ENCODE results near the gene NDOR1.

NDOR1 gene

GRCh38 chr9:137188490-137189296 is 16.8 kb upstream of the NDOR1 start, which contains the start of the genes ANAPC2 and SSNA1:
ANAPC2 (minus strand) TSS chr9:137188560; CDS start chr9:137188532, 28 bp downstream.
SSNA1 (plus strand) TSS chr9:137188676; CDS start chr9:137188727, 51 bp downstream.
- TF ChIP-seq, protein P1, sequence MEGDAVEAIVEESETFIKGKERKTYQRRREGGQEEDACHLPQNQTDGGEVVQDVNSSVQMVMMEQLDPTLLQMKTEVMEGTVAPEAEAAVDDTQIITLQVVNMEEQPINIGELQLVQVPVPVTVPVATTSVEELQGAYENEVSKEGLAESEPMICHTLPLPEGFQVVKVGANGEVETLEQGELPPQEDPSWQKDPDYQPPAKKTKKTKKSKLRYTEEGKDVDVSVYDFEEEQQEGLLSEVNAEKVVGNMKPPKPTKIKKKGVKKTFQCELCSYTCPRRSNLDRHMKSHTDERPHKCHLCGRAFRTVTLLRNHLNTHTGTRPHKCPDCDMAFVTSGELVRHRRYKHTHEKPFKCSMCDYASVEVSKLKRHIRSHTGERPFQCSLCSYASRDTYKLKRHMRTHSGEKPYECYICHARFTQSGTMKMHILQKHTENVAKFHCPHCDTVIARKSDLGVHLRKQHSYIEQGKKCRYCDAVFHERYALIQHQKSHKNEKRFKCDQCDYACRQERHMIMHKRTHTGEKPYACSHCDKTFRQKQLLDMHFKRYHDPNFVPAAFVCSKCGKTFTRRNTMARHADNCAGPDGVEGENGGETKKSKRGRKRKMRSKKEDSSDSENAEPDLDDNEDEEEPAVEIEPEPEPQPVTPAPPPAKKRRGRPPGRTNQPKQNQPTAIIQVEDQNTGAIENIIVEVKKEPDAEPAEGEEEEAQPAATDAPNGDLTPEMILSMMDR (IDR thresholded peaks at IDR 0.05; ENCODE audit: low read depth, low read length): peak; percentile 33
- peak; percentile 84 for DNase-seq
- Histone ChIP-seq H3K4me3 (ENCODE audit: low read depth, low read length) (peak within 1 kb of the TSS; percentile 60), H3K27ac (peak within 1 kb of the TSS; percentile 87), H3K36me3 (peaks cover 4% of the 10 kb centered on the region; the same call in 1 of the 2 replicates), H3K9me3 (ENCODE audit: severe bottlenecking) (no peaks in the 10 kb centered on the region), H3K27me3 (ENCODE audit: insufficient read depth, low read depth, severe bottlenecking) (no peaks in the 10 kb centered on the region)

DNA sequence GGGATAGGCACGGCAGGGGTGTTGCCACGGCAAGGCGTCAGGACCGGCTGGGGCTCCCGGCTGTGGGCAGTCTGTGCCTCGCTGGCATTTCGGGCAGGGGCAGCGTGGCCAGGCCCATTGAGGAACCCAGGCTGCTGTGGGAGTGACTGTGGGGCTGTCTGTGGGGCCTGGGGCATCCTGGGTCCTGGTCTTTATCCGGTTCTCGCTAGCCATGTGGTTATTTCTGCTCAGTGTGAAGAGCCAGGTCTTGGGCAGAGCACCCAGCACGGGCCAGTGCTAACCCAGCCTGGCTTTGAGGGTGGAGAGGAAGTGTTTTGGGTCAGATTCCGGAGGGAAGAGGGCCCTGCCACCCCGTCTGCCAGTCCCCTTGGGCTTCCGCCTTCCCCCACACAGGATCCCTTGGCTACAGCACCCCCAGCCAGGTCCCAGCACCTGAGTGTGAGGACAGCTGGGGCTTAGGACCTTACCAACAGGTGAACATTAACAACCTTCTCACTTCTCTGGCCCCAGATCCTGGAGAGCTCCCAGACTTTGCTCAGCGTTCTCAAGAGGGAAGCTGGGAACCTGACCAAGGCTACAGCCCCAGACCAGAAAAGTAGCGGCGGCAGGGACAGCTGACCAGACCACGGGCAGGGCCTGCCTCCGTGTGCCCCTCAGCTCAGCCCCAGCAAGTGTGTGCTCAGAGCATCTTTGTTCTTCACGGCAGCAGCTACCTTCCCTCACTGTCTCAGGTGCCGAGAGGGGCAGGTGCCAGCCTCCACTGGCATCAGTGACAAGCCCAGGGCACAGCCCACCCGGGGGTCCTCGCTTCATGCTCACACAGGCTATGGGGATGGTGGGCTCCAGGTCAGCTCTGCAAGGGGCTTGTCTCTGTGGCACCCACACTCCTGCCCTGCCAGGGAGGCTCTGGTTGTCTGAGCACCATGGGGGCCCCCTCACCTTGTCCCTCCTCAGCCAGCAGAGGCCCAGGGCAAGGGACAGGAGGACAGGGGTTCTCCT is 15.9 kb upstream of the NDOR1 start:
- Histone ChIP-seq H3K27me3 (ENCODE audit: insufficient read depth, low read depth, severe bottlenecking) (no peaks in the 10 kb centered on the region), H3K4me3 (ENCODE audit: low read depth, low read length) (peak overlapping the region; percentile 60), H3K36me3 (peaks cover 4% of the 10 kb centered on the region; the same call in 1 of the 2 replicates), H3K9me3 (ENCODE audit: severe bottlenecking) (no peaks in the 10 kb centered on the region), H3K27ac (peak overlapping the region; percentile 87)
- TF ChIP-seq, protein P1 (IDR thresholded peaks at IDR 0.05; ENCODE audit: low read depth, low read length): no peak
- DNase-seq: no peak

- no peak for DNase-seq
- Histone ChIP-seq H3K9me3 (ENCODE audit: severe bottlenecking) (no peaks in the 10 kb centered on the region), H3K36me3 (peaks cover 4% of the 10 kb centered on the region; the same call in 1 of the 2 replicates), H3K4me3 (ENCODE audit: low read depth, low read length) (no peak overlapping the region), H3K27me3 (ENCODE audit: insufficient read depth, low read depth, severe bottlenecking) (no peaks in the 10 kb centered on the region), H3K27ac (no peak overlapping the region)
- TF ChIP-seq, protein P1 (IDR thresholded peaks at IDR 0.05; ENCODE audit: low read depth, low read length): no peak
These were observed 15.1 kb upstream of the NDOR1 start for GRCh38 chr9:137190315-137190856.

DNA sequence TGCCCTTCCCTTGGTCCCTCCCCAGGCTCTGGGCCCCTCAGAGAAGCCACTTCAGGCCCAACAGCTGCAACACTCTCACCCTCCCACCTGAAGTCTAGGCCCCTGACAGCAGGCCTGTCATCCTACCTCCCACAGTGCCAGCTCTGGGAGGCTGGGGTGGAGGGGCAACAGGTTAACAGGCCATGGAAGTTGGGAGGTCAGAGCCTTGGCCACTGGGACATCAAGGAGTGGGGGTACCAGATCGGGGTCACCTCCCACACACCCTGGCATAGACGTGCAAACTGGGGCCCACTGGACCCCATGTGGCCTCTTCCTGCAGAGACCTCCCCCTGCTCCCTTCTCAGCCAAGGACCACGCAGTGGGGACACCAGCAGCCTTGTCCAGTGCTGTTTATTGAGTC is 14.3 kb upstream of the NDOR1 start:
- H3K27ac ChIP-seq: no peak overlapping the region
- no peaks in the 10 kb centered on the region for H3K9me3 ChIP-seq (ENCODE audit: severe bottlenecking)
- H3K27me3 ChIP-seq (ENCODE audit: insufficient read depth, low read depth, severe bottlenecking): no peaks in the 10 kb centered on the region
- H3K4me3 ChIP-seq (ENCODE audit: low read depth, low read length): no peak overlapping the region
- peaks cover 4% of the 10 kb centered on the region; the same call in 1 of the 2 replicates for H3K36me3 ChIP-seq
- TF ChIP-seq, protein P1 (IDR thresholded peaks at IDR 0.05; ENCODE audit: low read depth, low read length): no peak
- no peak for DNase-seq

GRCh38 chr9:137191691-137192447 is 13.6 kb upstream of the NDOR1 start:
- Histone ChIP-seq H3K27ac (no peak overlapping the region), H3K27me3 (ENCODE audit: insufficient read depth, low read depth, severe bottlenecking) (no peaks in the 10 kb centered on the region), H3K4me3 (ENCODE audit: low read depth, low read length) (no peak overlapping the region), H3K9me3 (ENCODE audit: severe bottlenecking) (no peaks in the 10 kb centered on the region), H3K36me3 (peaks cover 4% of the 10 kb centered on the region; the same call in 1 of the 2 replicates)
- TF ChIP-seq, protein P1 (IDR thresholded peaks at IDR 0.05; ENCODE audit: low read depth, low read length): no peak
- no peak for DNase-seq
